Stimulated activated naive CD8-positive, alpha-beta T cell treated with anti-CD3 and anti-CD28 coated beads, Interleukin-15, amount 100 ng/mL, for 72 hours (primary cell): Measurements from ENCODE around the gene LIN28B.
A peak's percentile ranks its signal among the peaks of the same experiment; 100 is the strongest.
"Not testable (repeated sequence)": the region's sequence is repeated elsewhere in the genome, so short reads cannot be mapped to it uniquely, and the experiment has no call there.

Source experiments
- ATAC-seq: fragments of 150-1000 bp; cut with Tn5 transposase; 2 replicates; pipeline ENCODE4 v1.10.0; 2021; ENCODE audit warnings: mild to moderate bottlenecking, moderate library complexity
- DNase-seq, 2 donors: peaks; one replicate each; pipeline ENCODE4 v3.0.0; 2021 to 2022
- H3K27ac Mint-ChIP-seq, 2 donors: one replicate each; pipeline ENCODE4 v1.8.0; 2022; ENCODE audit warnings: mild to moderate bottlenecking in 2 of 2, mixed read lengths in 2 of 2, moderate library complexity in 2 of 2
- H3K27me3 Mint-ChIP-seq: one replicate; pipeline ENCODE4 v1.8.0; 2022; ENCODE audit warnings: mixed read lengths
- H3K4me1 Mint-ChIP-seq: one replicate; pipeline ENCODE4 v1.8.0; 2022; ENCODE audit warnings: mild to moderate bottlenecking, mixed read lengths
- H3K4me3 Mint-ChIP-seq, 2 donors: one replicate each; pipeline ENCODE4 v1.8.0; 2022; ENCODE audit warnings: mild to moderate bottlenecking in 2 of 2, mixed read lengths in 2 of 2, moderate library complexity in 1 of 2
- H3K9me3 Mint-ChIP-seq, 2 donors: one replicate each; pipeline ENCODE4 v1.8.0; 2022; ENCODE audit warnings: mixed read lengths in 2 of 2

LIN28B gene

DNA sequence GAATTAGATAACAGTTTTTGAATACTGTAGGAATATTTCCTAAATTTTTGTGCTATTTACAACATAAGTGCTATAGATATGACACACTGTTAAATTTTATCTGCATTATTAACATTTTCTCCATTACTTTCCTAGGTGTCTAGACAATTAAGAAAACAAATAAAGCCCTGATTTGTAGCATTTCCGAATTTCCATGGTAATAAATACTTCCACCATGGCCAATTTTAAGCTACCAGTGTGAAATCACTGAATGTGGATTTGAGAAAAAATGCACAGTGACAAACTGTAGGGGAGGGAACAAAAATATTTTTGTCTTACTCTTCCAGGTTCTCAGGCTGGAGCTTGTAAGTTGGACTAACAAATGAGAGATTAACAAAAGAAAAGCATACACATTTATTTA lies 27.9 kb downstream of the LIN28B start:
- no peaks in the 10 kb centered on the region for H3K4me1 Mint-ChIP-seq
- no peak overlapping the region for H3K4me3 Mint-ChIP-seq
- H3K27ac Mint-ChIP-seq: no peak overlapping the region
- peaks cover 0 to 5% of the 10 kb centered on the region in 2 donors for H3K9me3 Mint-ChIP-seq
- no peak for DNase-seq
- no peak for ATAC-seq
- peaks cover 32% of the 10 kb centered on the region for H3K27me3 Mint-ChIP-seq

DNA sequence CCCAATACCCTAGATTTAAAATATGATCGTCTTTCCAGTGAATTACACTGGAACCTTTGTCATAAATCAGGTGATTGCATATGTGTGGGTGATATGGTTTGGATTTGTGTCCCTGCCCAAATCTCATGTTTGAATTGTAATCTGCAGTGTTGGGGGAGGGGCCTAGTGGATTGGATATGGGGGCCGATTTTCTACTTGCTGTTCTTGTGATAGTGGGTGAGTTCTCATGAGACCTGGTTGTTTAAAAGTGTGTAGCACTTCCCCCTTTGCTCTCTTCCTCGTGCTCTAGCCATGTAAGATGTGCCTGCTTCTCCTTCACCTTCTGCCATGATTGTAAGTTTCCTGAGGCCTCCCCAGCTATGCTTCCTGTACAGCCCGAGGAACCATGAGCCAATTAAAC lies 29.0 kb downstream of the LIN28B start:
- H3K4me1 Mint-ChIP-seq, DNase-seq, ATAC-seq, H3K4me3 Mint-ChIP-seq, H3K27ac Mint-ChIP-seq, H3K9me3 Mint-ChIP-seq: not testable (repeated sequence)
- peaks cover 32% of the 10 kb centered on the region for H3K27me3 Mint-ChIP-seq

DNA sequence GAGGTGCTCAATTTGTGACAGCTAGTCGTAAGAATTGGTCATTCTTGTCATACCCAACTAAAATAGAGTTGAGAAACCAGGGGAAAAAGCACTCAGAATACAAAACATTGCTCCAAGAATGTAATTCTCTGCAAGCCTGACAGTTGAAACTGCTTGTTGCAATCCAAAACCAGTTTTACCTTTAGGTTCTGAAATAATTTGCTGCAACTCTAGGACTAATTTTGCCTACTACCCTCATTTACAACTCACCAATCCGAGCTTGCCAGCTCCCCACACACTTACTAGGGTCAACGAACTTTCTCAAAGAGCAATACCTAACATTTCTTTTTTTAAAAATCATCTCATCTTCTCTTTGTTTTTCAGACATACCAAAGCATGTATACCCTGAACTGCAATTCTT lies 29.7 kb downstream of the LIN28B start:
- peaks cover 26% of the 10 kb centered on the region for H3K27me3 Mint-ChIP-seq
- H3K9me3 Mint-ChIP-seq: peaks cover 0 to 5% of the 10 kb centered on the region in 2 donors
- no peak for ATAC-seq
- H3K4me3 Mint-ChIP-seq: no peak overlapping the region
- H3K4me1 Mint-ChIP-seq: no peaks in the 10 kb centered on the region
- DNase-seq: no peak
- H3K27ac Mint-ChIP-seq: no peak overlapping the region

DNA sequence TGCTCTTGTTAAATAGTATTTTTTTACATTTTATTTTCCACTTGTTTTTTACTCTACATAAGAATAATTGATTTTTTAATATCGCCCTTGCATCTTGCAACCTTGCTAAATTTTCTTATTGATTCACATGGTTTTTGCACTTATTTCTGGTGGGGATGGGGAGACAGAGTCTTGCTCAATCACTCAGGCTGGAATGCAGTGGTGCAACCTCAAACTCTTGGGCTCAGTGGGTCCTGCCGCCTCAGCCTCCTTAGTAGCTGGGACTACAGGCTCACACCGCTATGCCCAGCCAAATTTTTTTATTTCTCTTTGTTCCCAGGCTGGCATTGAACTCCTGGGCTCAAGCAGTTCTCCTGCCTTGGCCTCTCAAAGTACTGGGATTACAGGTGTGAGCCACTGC lies 30.3 kb downstream of the LIN28B start:
- Mint-ChIP-seq H3K4me3 (no peak overlapping the region), H3K27me3 (peaks cover 21% of the 10 kb centered on the region), H3K9me3 (peaks cover 0 to 5% of the 10 kb centered on the region in 2 donors), H3K27ac (no peak overlapping the region), H3K4me1 (no peaks in the 10 kb centered on the region)
- ATAC-seq (no peak), DNase-seq (no peak)

DNA sequence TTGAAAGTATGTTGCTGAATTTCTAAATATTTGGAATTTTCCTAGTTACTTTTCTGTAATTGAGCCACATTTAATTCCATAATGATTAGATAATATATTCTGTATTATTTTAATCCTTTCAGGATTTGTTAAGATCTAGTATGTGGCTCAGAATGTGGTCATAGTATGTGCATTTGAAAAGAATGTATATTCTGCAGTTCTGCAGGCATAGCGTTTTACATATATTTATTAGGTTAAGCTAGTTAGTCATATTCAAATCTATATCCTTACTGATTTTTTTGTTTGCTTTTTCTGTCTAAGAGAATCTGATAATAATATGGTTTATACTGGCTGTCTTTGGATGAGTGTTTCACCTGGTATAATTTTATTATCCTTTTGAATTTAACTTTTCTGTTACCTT lies 33.2 kb downstream of the LIN28B start:
- H3K4me3 Mint-ChIP-seq: no peak overlapping the region
- peaks cover 0 to 5% of the 10 kb centered on the region in 2 donors for H3K9me3 Mint-ChIP-seq
- peaks cover 21% of the 10 kb centered on the region for H3K27me3 Mint-ChIP-seq
- no peak overlapping the region for H3K27ac Mint-ChIP-seq
- H3K4me1 Mint-ChIP-seq: no peaks in the 10 kb centered on the region
- DNase-seq: no peak
- ATAC-seq: no peak

DNA sequence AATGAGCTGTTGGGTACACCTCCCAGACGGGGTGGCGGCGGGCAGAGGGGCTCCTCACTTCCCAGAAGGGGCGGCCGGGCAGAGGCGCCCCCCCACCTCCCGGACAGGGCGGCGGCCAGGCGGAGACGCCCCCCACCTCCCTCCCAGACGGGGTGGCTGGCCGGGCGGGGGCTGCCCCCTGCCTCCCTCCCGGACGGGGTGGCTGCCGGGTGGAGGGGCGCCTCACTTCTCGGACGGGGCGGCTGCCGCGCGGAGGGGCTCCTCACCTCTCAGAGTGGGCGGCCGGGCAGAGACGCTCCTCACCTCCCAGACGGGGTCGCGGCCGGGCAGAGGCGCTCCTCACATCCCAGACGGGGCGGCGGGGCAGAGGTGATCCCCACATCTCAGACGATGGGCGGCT lies 34.2 kb downstream of the LIN28B start:
- not testable (repeated sequence) for H3K4me1 Mint-ChIP-seq, DNase-seq, H3K4me3 Mint-ChIP-seq, H3K9me3 Mint-ChIP-seq, H3K27ac Mint-ChIP-seq
- peaks cover 16% of the 10 kb centered on the region for H3K27me3 Mint-ChIP-seq
- peak; percentile 69 for ATAC-seq

DNA sequence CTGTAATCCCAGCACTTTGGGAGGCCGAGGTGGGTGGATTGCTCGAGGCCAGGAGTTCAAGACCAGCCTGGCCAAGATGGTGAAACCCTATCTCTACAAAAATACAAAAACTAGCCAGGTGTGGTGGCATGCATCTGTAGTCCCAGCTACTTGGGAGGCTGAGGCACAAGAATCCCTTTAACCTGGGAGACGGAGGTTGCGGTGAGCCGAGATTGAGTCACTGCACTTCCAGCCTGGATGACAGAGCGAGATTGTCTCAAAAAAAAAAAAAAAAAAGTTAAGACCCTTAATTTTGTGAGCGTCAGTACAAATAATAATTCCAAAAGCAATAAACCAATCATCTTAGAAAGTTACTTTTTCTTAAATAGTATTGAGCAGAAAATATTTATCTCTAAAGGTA lies 36.7 kb downstream of the LIN28B start:
- not testable (repeated sequence) for H3K27ac Mint-ChIP-seq

DNA sequence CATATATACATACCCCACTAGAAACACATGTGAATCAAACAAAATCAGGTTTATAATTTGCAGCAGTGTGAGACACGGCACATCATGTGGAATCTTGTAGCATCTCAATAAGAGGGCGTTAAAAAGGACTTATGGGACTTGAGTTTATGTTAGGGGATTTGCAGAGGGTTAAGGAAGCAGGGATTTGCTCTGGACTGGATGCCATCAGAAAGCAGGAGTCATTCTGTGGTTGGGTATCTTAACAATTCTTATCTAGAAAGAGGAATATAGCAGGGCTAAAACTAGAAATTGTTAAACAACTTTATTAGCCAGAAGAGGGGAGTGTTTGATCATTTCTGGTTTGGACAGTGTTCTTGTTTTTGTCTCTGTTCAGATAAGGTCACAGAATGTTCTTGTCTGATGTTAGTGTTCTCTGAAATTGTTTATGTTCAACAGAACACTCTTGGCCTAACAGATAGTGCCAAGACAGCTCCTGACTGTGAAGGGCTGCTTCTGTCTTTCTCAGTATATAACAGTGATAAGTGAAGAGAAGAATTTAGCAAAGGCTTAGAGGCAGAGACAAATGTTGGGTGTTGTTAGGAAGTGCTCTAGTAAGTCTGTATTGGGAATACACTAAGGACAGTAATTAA lies 39.2 kb downstream of the LIN28B start:
- Mint-ChIP-seq H3K27me3 (no peaks in the 10 kb centered on the region), H3K27ac (no peak overlapping the region), H3K4me3 (no peak overlapping the region), H3K9me3 (no peaks in the 10 kb centered on the region), H3K4me1 (no peaks in the 10 kb centered on the region)
- no peak for DNase-seq
- no peak for ATAC-seq

More for the DNA sequence above, 36.7 kb downstream of the LIN28B start:
- DNase-seq, H3K4me1 Mint-ChIP-seq, ATAC-seq, H3K27me3 Mint-ChIP-seq, H3K9me3 Mint-ChIP-seq, H3K4me3 Mint-ChIP-seq: not testable (repeated sequence)

DNA sequence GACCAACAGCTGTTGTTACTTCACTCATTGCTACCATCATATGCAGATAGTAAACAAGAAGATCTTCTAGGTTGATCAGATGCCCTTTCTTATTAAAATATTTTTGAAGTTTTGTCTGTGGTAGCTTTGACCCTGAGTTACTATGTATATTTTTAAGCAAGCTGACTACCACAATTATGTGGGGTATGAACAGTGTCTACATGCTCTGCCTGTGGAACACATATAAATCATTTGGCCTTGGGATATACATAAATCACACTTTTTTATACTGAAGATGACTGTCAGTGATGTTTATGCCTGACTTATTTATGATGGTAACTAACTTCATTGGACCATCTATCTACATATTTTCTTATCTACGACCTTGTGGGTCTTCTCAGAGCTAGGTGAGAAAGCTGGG lies 44.2 kb downstream of the LIN28B start:
- Mint-ChIP-seq H3K27ac (no peak overlapping the region), H3K4me3 (no peak overlapping the region), H3K27me3 (peaks cover 21% of the 10 kb centered on the region), H3K9me3 (no peaks in the 10 kb centered on the region), H3K4me1 (no peaks in the 10 kb centered on the region)
- DNase-seq: no peak
- no peak for ATAC-seq

DNA sequence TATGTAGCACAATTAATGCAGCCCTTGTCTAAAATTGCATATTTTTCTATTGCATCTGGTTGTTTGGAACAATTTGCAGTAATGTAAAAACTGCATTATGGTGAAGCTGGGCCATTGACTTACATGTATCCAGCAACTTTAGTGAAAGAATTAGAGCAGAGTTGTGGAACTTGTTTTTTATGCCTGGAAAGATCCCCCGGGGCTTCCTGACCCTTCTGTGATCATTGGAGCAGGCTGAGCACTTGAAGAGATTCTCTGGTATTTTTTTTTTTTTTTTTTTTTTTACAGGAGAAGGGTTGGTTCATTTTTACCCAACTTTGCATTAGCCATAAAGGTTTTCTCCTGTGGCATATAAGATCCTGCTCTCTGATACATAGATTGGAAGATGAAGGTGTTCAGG lies 45.0 kb downstream of the LIN28B start:
- no peak overlapping the region for H3K27ac Mint-ChIP-seq
- no peaks in the 10 kb centered on the region for H3K4me1 Mint-ChIP-seq
- no peak overlapping the region for H3K4me3 Mint-ChIP-seq
- H3K9me3 Mint-ChIP-seq: no peaks in the 10 kb centered on the region
- H3K27me3 Mint-ChIP-seq: peaks cover 24% of the 10 kb centered on the region
- ATAC-seq (no peak), DNase-seq (no peak)

DNA sequence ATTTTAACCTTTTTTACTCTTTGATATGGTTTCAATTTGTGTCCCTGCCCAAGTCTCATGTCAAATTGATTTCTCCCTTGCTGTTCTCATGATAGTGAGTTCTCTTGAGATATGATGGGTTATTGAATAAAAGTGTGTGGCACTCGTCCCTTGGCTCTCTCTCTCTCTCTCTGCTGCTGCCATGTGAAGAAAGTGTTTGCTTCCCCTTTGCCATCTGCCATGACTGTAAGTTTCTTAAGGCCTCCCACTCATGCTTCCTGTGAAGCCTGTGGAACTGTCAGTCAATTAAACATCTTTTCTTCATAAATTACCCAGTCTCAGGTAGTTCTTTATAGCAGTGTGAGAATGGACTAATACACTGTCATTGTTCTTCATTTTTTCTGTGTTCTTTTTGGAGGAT lies 48.5 kb downstream of the LIN28B start:
- Mint-ChIP-seq H3K9me3 (no peaks in the 10 kb centered on the region), H3K27me3 (peaks cover 24% of the 10 kb centered on the region), H3K4me3 (no peak overlapping the region), H3K4me1 (no peaks in the 10 kb centered on the region), H3K27ac (no peak overlapping the region)
- DNase-seq (no peak), ATAC-seq (no peak)

DNA sequence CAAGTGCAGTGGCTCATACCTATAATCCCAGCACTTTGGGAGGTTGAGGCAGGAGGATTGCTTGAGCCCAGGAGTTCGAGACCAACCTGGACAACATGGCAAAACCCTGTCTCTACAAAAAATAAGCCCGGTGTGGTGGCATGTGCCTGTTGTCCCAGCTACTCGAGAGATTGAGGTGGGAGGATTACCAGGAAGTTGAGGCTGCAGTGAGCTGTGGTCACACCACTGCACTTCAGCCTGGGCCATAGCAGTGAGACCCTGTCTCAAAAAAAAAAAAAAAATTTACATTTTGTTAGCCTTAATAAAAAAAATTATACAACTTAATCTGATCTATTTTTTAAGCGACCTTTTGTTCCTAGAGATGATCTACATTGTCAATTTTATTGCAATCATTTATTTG lies 56.6 kb downstream of the LIN28B start:
- not testable (repeated sequence) for ATAC-seq, H3K27ac Mint-ChIP-seq, H3K9me3 Mint-ChIP-seq, H3K4me3 Mint-ChIP-seq, DNase-seq, H3K27me3 Mint-ChIP-seq, H3K4me1 Mint-ChIP-seq

DNA sequence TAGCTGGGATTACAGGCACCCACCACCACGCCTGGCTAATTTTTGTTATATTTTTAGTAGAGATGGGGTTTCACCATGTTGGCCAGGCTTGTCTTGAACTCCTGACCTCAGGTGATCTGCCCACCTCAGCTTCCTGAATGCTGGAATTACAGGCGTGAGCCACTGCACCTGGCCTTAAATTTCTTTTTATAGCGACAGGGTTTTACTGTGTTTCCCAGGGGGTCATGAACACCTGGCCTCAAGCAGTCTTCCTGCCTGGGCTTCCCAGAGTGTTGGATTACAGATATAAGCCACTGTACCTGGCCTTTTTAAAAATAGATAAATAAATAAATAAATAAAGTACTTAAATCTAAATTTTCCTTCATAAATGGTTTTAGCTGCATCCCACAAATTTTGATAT lies 57.5 kb downstream of the LIN28B start:
- H3K27ac Mint-ChIP-seq: no peak overlapping the region
- H3K27me3 Mint-ChIP-seq: peaks cover 16% of the 10 kb centered on the region
- DNase-seq (no peak), ATAC-seq (no peak)
- H3K4me3 Mint-ChIP-seq: no peak overlapping the region
- H3K4me1 Mint-ChIP-seq: no peaks in the 10 kb centered on the region
- no peaks in the 10 kb centered on the region for H3K9me3 Mint-ChIP-seq

DNA sequence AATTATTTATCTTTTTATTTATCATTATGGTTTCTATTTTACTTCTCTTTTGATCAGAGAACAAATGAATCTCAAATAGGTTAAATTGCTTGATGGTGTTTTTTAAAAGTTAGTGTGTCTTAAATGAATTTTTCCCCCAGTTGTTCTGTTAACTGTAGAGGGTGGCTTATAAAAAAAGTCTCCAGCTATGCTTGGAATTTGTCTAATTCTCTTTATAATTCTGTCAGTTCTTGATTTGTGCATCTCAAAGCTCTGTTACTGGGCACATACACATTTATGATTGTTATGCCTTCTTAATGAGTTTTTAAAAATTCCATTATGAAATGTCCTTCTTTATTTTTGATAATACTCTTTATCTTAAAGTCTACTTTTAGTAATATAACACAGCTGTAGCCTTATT lies 58.0 kb downstream of the LIN28B start:
- no peaks in the 10 kb centered on the region for H3K4me1 Mint-ChIP-seq
- no peak overlapping the region for H3K27ac Mint-ChIP-seq
- no peak overlapping the region for H3K4me3 Mint-ChIP-seq
- no peak for DNase-seq
- no peak for ATAC-seq
- peaks cover 17% of the 10 kb centered on the region for H3K27me3 Mint-ChIP-seq
- no peaks in the 10 kb centered on the region for H3K9me3 Mint-ChIP-seq

DNA sequence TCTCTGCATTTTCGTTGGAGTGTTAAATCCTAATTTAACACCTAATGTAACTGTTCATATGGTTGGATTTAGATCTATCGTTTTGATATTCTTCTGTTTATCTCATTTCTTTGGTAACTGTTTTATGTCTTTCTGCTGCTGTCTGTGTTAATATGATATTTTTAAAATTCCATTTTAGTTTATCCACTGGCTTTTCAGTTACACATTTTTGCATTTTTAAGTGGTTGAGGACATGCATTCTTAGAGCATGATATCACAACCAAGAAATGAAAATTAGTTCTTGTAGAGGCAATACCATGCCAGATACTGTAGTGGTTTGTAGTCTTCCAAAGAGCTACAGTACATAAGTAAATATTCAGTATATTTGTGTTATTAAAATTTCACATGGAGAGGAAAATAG lies 58.6 kb downstream of the LIN28B start:
- DNase-seq: no peak
- H3K27me3 Mint-ChIP-seq: peaks cover 17% of the 10 kb centered on the region
- H3K4me1 Mint-ChIP-seq: no peaks in the 10 kb centered on the region
- no peaks in the 10 kb centered on the region for H3K9me3 Mint-ChIP-seq
- H3K27ac Mint-ChIP-seq: no peak overlapping the region
- ATAC-seq: no peak
- no peak overlapping the region for H3K4me3 Mint-ChIP-seq

DNA sequence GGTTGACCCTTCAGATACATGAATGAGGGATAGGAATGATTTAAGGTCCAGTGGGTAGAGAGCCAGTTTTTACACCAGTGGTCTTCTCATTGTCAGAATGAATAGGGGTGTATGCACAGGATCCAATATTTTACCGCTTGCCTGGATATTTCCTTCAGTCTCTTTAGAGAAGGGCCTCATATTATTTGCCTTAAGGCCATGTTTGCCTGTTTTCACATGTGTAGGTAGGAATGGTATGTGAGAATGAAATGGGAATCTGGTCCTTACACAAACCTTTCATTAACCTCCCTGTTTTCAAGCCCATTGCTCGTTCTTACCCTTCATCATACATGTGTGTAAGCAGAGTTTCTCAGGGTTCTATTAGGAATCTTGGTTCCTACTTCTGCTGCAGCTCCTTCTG lies 62.4 kb downstream of the LIN28B start:
- ATAC-seq (no peak), DNase-seq (no peak)
- H3K9me3 Mint-ChIP-seq: no peaks in the 10 kb centered on the region
- no peak overlapping the region for H3K27ac Mint-ChIP-seq
- H3K4me1 Mint-ChIP-seq: no peaks in the 10 kb centered on the region
- no peak overlapping the region for H3K4me3 Mint-ChIP-seq
- H3K27me3 Mint-ChIP-seq: peaks cover 39% of the 10 kb centered on the region

DNA sequence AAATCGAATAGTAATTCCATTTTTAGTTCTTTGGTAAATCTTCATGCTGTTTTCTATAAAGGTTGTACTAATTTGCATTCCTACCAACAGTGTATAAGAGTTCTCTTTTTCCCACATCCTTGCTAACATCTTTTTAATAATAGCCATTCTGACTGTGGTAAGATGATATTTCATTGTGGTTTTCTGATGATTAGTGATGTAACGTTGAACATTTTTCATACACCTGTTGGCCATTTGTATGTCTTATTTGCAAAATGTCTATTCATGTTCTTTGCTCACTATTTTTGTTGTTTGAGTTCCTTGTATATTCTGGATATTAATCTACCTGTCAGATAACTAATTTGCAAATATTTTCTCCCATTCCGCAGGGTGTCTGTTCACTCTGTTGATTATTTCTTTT lies 64.5 kb downstream of the LIN28B start:
- no peak overlapping the region for H3K27ac Mint-ChIP-seq
- no peaks in the 10 kb centered on the region for H3K4me1 Mint-ChIP-seq
- peaks cover 38% of the 10 kb centered on the region for H3K27me3 Mint-ChIP-seq
- ATAC-seq: no peak
- H3K9me3 Mint-ChIP-seq: no peaks in the 10 kb centered on the region
- DNase-seq: no peak
- H3K4me3 Mint-ChIP-seq: no peak overlapping the region
